T-helper 2 cell treated with Interferon-gamma antibody and Interleukin-4, amounts not matched to agents 5 μg/mL and 100 μg/mL, for 36 hours (primary cell): ENCODE measurements around the gene FST.

Experiments
- DNase-seq: peaks from one replicate; pipeline ENCODE4 v3.0.0; 2021; ENCODE audit warnings: low spot score
- H3K27ac Mint-ChIP-seq: one replicate; pipeline ENCODE4 v1.8.0; 2021; ENCODE audit warnings: mild to moderate bottlenecking, mixed read lengths
- H3K27me3 Mint-ChIP-seq: one replicate; pipeline ENCODE4 v1.8.0; 2021; ENCODE audit warnings: low read depth, mixed read lengths
- H3K36me3 Mint-ChIP-seq: one replicate; pipeline ENCODE4 v1.8.0; 2021; ENCODE audit warnings: low read depth, mixed read lengths
- H3K4me1 Mint-ChIP-seq: one replicate; pipeline ENCODE4 v1.8.0; 2021; ENCODE audit warnings: low read depth, mixed read lengths
- H3K4me3 Mint-ChIP-seq: one replicate; pipeline ENCODE4 v1.8.0; 2022; ENCODE audit warnings: mild to moderate bottlenecking, moderate library complexity, mixed read lengths
- H3K9me3 Mint-ChIP-seq: one replicate; pipeline ENCODE4 v1.8.0; 2021; ENCODE audit warnings: mixed read lengths

FST gene, protein sequence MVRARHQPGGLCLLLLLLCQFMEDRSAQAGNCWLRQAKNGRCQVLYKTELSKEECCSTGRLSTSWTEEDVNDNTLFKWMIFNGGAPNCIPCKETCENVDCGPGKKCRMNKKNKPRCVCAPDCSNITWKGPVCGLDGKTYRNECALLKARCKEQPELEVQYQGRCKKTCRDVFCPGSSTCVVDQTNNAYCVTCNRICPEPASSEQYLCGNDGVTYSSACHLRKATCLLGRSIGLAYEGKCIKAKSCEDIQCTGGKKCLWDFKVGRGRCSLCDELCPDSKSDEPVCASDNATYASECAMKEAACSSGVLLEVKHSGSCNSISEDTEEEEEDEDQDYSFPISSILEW

DNA sequence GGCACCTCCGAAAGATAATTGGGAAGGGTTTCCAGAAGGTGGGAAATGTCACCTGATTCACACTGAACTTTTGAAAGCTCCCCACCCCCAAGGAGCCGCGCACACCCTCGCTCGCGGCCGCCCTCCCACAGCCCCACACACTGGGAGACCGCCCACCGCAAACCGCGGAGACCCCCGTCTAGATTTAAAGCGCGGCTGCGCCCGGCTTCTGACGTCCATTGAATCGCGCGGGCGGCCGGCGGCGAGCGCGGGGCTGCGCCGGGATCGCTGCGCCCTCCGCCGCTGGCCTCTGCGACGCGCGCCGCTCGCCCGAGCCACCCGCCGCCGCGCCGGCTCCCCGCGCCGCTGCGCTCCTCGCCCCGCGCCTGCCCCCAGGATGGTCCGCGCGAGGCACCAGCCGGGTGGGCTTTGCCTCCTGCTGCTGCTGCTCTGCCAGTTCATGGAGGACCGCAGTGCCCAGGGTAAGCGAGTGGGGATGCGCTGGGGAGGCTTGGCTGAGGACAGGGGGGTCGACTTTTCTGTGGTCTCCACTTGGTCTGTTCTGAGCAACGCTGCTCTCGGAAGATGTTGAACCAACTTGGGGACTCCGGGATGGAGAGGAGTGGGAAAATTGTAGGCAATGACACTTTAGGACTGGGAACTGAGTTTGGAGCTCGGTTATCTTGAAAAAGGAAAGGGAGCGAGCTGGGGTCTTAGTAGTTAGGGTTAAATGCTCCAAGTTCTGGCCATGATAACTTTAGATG is at the start of gene FST:
TSS of gene FST (plus strand) at position 214 of the 743 bp plus-strand sequence. CDS start at position 377, 163 bp downstream.
- DNase-seq, result no peak
- no peak within 1 kb of the TSS for H3K27ac Mint-ChIP-seq
- no peaks in the 10 kb centered on the region for H3K36me3 Mint-ChIP-seq
- H3K27me3 Mint-ChIP-seq, result peaks cover 75% of the 10 kb centered on the region
- no peaks in the 10 kb centered on the region for H3K9me3 Mint-ChIP-seq
- peak within 1 kb of the TSS; percentile 91 for H3K4me3 Mint-ChIP-seq
- peaks cover 29% of the 10 kb centered on the region for H3K4me1 Mint-ChIP-seq

DNA sequence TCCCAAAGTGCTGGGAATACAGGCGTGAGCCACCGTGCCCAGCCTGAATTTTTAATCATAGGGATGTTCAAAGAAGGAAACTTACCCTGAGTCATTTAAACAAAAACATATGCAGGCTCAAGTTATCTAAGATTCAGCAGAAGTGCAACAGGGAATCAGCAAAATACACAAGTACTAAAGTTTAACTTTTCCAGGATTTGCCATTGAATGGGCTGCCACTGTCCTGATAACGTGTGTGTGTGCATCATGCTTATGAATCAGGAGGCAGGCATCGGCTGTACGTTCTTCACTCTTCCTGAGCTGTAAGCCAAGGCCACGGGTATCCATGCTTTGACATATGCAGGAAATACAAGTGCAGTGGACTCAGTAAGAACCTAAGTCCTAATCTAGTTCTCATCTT is 48.8 kb upstream of the FST start:
- Mint-ChIP-seq H3K27ac (no peak overlapping the region), H3K4me1 (no peaks in the 10 kb centered on the region), H3K27me3 (peaks cover 9% of the 10 kb centered on the region), H3K4me3 (no peak overlapping the region), H3K36me3 (no peaks in the 10 kb centered on the region), H3K9me3 (no peaks in the 10 kb centered on the region)
- no peak for DNase-seq

DNA sequence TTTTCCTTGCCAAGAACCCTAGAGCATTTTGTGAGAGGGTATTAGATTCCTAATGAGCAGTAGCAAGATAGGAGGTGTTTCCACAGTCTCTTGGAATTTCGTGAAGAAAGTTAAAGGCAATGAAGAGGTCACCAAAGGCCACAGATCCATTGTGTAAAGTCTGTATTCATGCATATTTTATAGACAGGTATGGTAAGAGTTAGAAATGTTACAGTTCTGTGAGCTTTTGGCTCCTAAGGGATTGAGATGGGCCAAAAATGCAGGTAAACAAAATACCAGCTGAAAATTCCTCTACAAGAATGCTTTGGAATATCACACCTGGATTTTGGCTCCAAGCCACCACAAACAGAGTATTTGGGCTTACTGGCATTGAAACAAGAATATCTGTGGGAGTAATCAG is 47.4 kb upstream of the FST start:
- Mint-ChIP-seq H3K27me3 (peaks cover 9% of the 10 kb centered on the region), H3K27ac (no peak overlapping the region), H3K36me3 (no peaks in the 10 kb centered on the region), H3K4me3 (no peak overlapping the region), H3K4me1 (no peaks in the 10 kb centered on the region), H3K9me3 (no peaks in the 10 kb centered on the region)
- no peak for DNase-seq

GRCh38 chr5:53434541-53434940 is 45.9 kb upstream of the FST start:
- no peaks in the 10 kb centered on the region for H3K9me3 Mint-ChIP-seq
- H3K4me3 Mint-ChIP-seq, result no peak overlapping the region
- no peaks in the 10 kb centered on the region for H3K4me1 Mint-ChIP-seq
- H3K27me3 Mint-ChIP-seq, result peaks cover 8% of the 10 kb centered on the region
- no peak for DNase-seq
- no peak overlapping the region for H3K27ac Mint-ChIP-seq
- H3K36me3 Mint-ChIP-seq, result no peaks in the 10 kb centered on the region

- no peak overlapping the region for H3K27ac Mint-ChIP-seq
- H3K9me3 Mint-ChIP-seq, result no peaks in the 10 kb centered on the region
- H3K4me1 Mint-ChIP-seq, result no peaks in the 10 kb centered on the region
- no peak for DNase-seq
- H3K36me3 Mint-ChIP-seq, result no peaks in the 10 kb centered on the region
- H3K27me3 Mint-ChIP-seq, result peaks cover 2% of the 10 kb centered on the region
- H3K4me3 Mint-ChIP-seq, result no peak overlapping the region
Measured at GRCh38 chr5:53436480-53437191, 43.8 kb upstream of the FST start.

DNA sequence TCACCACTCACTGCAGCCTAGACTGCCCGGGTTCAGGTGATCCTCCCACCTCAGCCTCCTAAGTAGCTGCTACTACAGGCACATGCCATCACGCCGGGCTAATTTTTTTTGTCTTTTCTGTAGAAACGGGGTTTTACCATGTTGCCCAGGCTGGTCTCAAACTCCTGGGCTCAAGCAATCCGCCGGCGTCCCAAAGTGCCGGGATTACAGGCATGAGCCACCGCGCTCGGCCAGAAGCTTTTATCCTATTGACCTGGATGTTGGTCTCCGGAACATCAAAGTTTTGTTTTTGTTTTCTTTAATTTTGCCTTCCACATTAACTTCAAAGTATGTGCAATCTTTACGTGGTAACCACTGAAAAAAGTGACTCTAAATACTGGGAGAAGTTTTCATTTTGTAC is 42.4 kb upstream of the FST start:
- Mint-ChIP-seq H3K36me3 (no peaks in the 10 kb centered on the region), H3K4me3 (no peak overlapping the region), H3K9me3 (no peaks in the 10 kb centered on the region), H3K27ac (no peak overlapping the region), H3K27me3 (no peaks in the 10 kb centered on the region), H3K4me1 (no peaks in the 10 kb centered on the region)
- DNase-seq, result no peak

DNA sequence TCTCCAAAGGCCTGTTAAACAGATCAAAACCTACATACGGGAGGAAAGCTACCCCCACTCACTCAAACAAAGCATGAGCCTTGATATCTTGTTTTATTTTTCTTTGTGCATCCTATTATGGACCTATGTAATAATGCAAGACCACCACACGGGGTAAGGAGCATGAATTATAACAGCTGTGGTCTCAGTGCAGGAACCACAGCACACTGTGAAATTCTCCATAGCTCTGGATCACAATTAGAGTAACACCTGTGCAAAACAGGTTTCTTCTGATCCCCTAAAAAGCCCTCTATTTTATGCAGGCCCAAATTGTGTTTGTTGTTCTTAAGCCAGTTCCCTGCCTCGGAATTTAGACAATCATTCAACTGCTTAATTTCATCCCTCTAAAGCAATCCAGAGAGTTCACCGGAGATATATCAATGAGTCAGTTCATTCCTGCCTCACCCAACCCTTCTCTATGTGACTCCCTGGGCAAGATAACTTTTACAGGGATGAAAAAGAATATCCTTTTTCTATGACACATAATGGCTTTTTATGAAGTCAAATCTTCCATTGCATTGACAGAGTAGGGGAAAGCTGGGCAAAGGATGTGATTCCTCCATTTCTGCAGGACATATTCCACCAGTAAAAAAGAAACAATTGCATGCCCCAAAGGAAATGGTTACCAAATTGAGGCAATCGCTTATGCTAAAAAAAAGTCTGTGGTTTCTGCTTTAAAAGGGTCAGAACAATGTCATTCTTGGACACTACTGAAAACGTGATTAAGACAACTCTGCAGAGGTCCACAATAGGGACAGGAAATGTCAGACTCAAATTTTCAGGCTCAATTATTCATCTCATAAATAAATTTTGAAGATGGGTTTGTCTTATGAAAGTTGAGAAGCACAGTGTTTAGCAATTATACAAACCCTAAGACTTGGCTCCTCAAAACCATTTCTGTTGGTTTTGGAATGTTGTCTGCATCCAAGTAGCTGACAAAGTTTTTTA is 41.6 kb upstream of the FST start:
- H3K4me1 Mint-ChIP-seq, result no peaks in the 10 kb centered on the region
- no peak overlapping the region for H3K4me3 Mint-ChIP-seq
- H3K36me3 Mint-ChIP-seq, result no peaks in the 10 kb centered on the region
- no peak for DNase-seq
- no peaks in the 10 kb centered on the region for H3K27me3 Mint-ChIP-seq
- no peaks in the 10 kb centered on the region for H3K9me3 Mint-ChIP-seq
- no peak overlapping the region for H3K27ac Mint-ChIP-seq

DNA sequence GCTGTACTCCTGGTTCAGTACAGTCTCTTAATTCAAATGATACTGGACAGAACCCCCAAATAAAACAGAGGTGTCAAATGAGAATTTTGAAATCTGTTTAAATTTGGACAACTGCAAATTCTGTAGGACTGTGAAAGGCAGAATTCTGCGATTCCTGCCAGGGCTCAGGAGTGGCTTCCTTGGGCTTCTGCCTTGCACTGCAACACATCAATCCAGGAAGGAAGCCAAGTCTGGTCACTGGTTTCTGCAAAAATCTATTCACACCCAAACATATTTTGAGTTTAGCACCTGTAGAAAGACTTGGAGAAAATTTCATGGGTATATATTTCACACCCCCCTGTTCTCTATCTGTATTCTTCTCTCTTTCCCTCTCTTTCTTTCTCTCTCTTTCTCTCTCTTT is 37.5 kb upstream of the FST start:
- Mint-ChIP-seq H3K36me3 (no peaks in the 10 kb centered on the region), H3K4me3 (no peak overlapping the region), H3K27me3 (no peaks in the 10 kb centered on the region), H3K9me3 (no peaks in the 10 kb centered on the region), H3K27ac (no peak overlapping the region), H3K4me1 (no peaks in the 10 kb centered on the region)
- DNase-seq, result no peak

- DNase-seq, result no peak
- Mint-ChIP-seq H3K36me3 (no peaks in the 10 kb centered on the region), H3K9me3 (no peaks in the 10 kb centered on the region), H3K4me3 (no peak overlapping the region), H3K4me1 (no peaks in the 10 kb centered on the region), H3K27ac (no peak overlapping the region), H3K27me3 (no peaks in the 10 kb centered on the region)
Measured at GRCh38 chr5:53445569-53445968, 34.9 kb upstream of the FST start.

DNA sequence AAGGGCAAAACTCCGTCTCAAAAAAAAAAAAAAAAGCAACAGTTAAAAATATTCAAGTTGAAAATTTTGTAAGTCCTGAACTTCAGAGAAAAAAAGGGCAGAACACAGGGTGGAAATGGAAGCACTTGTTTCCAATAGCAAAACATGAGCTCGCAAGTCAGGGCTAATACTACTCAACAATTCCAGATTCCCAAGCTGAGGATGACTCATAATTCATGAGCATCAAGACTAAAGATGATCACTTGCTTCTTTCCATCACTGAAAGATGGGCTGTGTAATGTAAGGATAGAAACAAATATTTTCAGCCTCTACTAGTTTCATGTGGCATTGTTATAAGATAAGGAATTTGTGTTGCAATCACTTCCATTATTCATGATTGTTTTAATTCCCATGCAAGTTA is 33.5 kb upstream of the FST start:
- H3K36me3 Mint-ChIP-seq, result no peaks in the 10 kb centered on the region
- no peaks in the 10 kb centered on the region for H3K9me3 Mint-ChIP-seq
- H3K27ac Mint-ChIP-seq, result no peak overlapping the region
- H3K27me3 Mint-ChIP-seq, result no peaks in the 10 kb centered on the region
- no peaks in the 10 kb centered on the region for H3K4me1 Mint-ChIP-seq
- H3K4me3 Mint-ChIP-seq, result no peak overlapping the region
- DNase-seq, result no peak

- no peaks in the 10 kb centered on the region for H3K4me1 Mint-ChIP-seq
Measured at GRCh38 chr5:53448851-53449250, 31.6 kb upstream of the FST start.

DNA sequence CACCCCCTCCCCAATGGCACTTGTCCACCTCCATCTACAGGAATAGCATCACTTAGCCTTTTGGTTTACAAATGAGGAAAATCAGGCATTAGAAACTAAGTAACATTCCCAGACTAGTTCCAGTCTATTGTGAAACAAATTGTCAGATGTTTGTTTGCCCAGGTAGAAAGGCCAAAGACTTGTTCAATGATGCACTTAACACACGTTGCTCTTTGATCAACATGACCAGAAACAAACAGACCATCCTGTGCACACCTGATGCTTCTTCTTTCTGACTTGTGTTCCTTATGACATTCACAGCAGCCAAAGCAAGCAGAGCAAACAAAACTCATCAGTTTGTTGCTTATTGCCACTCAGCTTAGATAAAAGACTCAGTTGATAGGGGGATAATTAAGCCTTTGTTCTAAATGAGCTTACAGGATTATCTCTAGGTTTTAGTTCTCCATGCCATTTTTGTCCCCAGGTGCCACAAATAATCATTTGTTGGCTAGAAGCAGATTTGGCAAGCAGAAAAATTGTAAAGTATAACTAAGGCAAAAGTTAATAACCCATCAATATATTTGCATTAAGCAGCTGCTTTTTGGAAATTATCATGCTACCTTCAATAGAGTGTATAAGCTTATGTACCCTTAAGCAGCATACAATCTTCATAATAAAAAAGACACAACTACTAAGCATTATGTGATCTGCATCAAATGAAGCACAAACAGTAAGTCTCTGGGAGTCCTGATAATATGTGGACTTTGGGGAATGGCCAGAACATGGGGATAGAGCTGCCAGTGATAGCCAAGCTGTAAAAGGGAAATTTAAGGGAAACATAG is 26.3 kb upstream of the FST start:
- no peak for DNase-seq
- H3K4me1 Mint-ChIP-seq, result no peaks in the 10 kb centered on the region

More at GRCh38 chr5:53448851-53449250, 31.6 kb upstream of the FST start:
- Mint-ChIP-seq H3K27ac (no peak overlapping the region), H3K36me3 (no peaks in the 10 kb centered on the region), H3K4me3 (no peak overlapping the region), H3K9me3 (no peaks in the 10 kb centered on the region), H3K27me3 (peaks cover 3% of the 10 kb centered on the region)
- no peak for DNase-seq

DNA sequence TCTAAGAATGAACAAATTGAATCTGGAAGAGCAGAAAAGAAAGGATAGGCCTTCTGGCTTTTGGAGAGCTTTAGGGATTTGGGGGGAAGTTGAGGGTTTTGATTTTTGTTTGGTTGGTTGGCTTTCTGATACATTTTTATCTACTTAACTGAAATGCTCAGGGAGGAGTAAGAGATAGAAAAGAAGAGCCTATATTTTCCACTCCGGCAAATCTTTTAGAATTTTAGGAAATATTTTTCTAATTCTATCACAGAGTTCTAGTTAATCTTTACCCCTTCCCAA is 25.8 kb upstream of the FST start:
- Mint-ChIP-seq H3K27ac (no peak overlapping the region), H3K36me3 (no peaks in the 10 kb centered on the region), H3K9me3 (no peaks in the 10 kb centered on the region), H3K4me3 (no peak overlapping the region), H3K4me1 (no peaks in the 10 kb centered on the region), H3K27me3 (peaks cover 9% of the 10 kb centered on the region)
- DNase-seq, result no peak

More for the DNA sequence above, 26.3 kb upstream of the FST start:
- H3K9me3 Mint-ChIP-seq, result no peaks in the 10 kb centered on the region
- H3K27ac Mint-ChIP-seq, result no peak overlapping the region
- H3K36me3 Mint-ChIP-seq, result no peaks in the 10 kb centered on the region
- no peak overlapping the region for H3K4me3 Mint-ChIP-seq
- peaks cover 9% of the 10 kb centered on the region for H3K27me3 Mint-ChIP-seq
